Gastroesophageal sphincter (tissue), 4 donors: ENCODE measurements around the gene STX8. TPM values are rescaled to one million over a fixed set of nuclear protein-coding genes. Genes with fewer than 3 reads are reported as not detected.

Experiments
- ATAC-seq: fragments of 150-250 bp; one replicate; pipeline ENCODE4 v1.9.1; 2016; ENCODE audit warnings: mild to moderate bottlenecking, moderate library complexity
- H3K27ac ChIP-seq, 4 donors: fragments of 200-600 bp; sonication (generic) in 3 of 4; 1 replicate in 3 of 4; 2 replicates in 1 of 4; pipeline ENCODE4 v1.5.1; 2016 to 2019
- H3K27me3 ChIP-seq: fragments of 200-600 bp; sonication (generic); one replicate; pipeline ENCODE4 v1.5.1; 2019
- H3K36me3 ChIP-seq, 2 donors: fragments of 200-600 bp; sonication (generic); one replicate each; pipeline ENCODE4 v1.5.1; 2019; ENCODE audit warnings: control low read depth in 1 of 2
- H3K4me1 ChIP-seq, 3 donors: fragments of 200-600 bp; sonication (generic); 1 replicate in 2 of 3; 2 replicates in 1 of 3; pipeline ENCODE4 v1.5.1; 2016 to 2019; ENCODE audit warnings: control low read depth in 2 of 3
- H3K4me3 ChIP-seq, 2 donors: fragments of 200-600 bp; sonication (generic); one replicate each; pipeline ENCODE4 v1.5.1; 2019; ENCODE audit warnings: mild to moderate bottlenecking in 1 of 2, moderate library complexity in 1 of 2
- H3K9me3 ChIP-seq, 3 donors: fragments of 200-600 bp; sonication (generic); one replicate each; pipeline ENCODE4 v1.5.1; 2017 to 2019; ENCODE audit warnings: control low read depth in 2 of 3
- CTCF ChIP-seq, 4 experiments: fragments of 200-600 bp in 2 of 4; fragments of 450-650 bp in 2 of 4; sonication (generic) in 1 of 4; IDR thresholded peaks; one replicate each; pipeline ENCODE4 v1.5.1; 2017 to 2019; ENCODE audit warnings: antibody characterized with exemption in 4 of 4, mild to moderate bottlenecking in 2 of 4, moderate library complexity in 2 of 4
- EP300 ChIP-seq: sonication (generic); formaldehyde crosslinking; IDR thresholded peaks from one replicate; pipeline ENCODE4 v1.6.1; 2017; ENCODE audit warnings: antibody characterized with exemption, mild to moderate bottlenecking
- POLR2A ChIP-seq, 2 donors: fragments of 450-650 bp; IDR thresholded peaks; one replicate each; pipeline ENCODE4 v1.6.1; 2017; ENCODE audit warnings: antibody characterized with exemption in 2 of 2, mild to moderate bottlenecking in 2 of 2, moderate library complexity in 1 of 2
- POLR2AphosphoS5 ChIP-seq: sonication (generic); formaldehyde crosslinking; IDR thresholded peaks from one replicate; pipeline ENCODE4 v1.6.1; 2017; ENCODE audit warnings: antibody characterized with exemption
- WGBS, 2 donors: methylation state at CpG; one replicate each; pipeline ENCODE4 v1.1.5; 2018; ENCODE audit warnings: low coverage in 1 of 2; 5-methylcytosine and 5-hydroxymethylcytosine counted together
- total RNA-seq, 4 donors: library from RNA; depleted of rRNA; stranded (reverse); fragments of >200 nt; gene quantifications; one replicate each; pipeline ENCODE4 v1.1.0, GENCODE V29; 2016

The STX8 gene
- total RNA-seq, 4 donors from 2014 or later = 67.9 to 106 (median 87.1) TPM

- peaks cover 2 to 54% (median 11%) of the 10 kb centered on the region in 3 donors for H3K4me1 ChIP-seq
- H3K27me3 ChIP-seq = no peaks in the 10 kb centered on the region
- H3K4me3 ChIP-seq = no peak overlapping the region
- WGBS, 2 donors = no CpG with 5 or more reads among the region's 34 CpGs
- peak overlapping the region in 3 of 4 donors; percentile 80 to 92 (median 91) for H3K27ac ChIP-seq
- ATAC-seq = no peak
- no peaks in the 10 kb centered on the region for H3K9me3 ChIP-seq
- TF ChIP-seq CTCF (IDR thresholded peaks at IDR 0.05) (no peak), POLR2AphosphoS5 (no peak), EP300 (no peak), POLR2A (IDR thresholded peaks at IDR 0.05) (no peak)
- H3K36me3 ChIP-seq = peaks cover 0 to 19% of the 10 kb centered on the region in 2 donors
Observed at GRCh38 chr17:9226130-9226793, 349.4 kb downstream of the STX8 start.

- 77% methylated on average over 3 of the region's 32 CpGs; no CpG with 5 or more reads in 1 of the 2 donors for WGBS, 2 donors
- Histone ChIP-seq H3K36me3 (peaks cover 0 to 25% of the 10 kb centered on the region in 2 donors), H3K4me1 (peaks cover 2 to 54% (median 11%) of the 10 kb centered on the region in 3 donors), H3K4me3 (no peak overlapping the region), H3K9me3 (no peaks in the 10 kb centered on the region), H3K27ac (peak overlapping the region in 3 of 4 donors; percentile 80 to 92 (median 91)), H3K27me3 (no peaks in the 10 kb centered on the region)
- ATAC-seq = no peak
- TF ChIP-seq CTCF (IDR thresholded peaks at IDR 0.05) = peak in 2 of 4 experiments; percentile 4 to 28
- TF ChIP-seq EP300 = no peak
Observed at GRCh38 chr17:9225305-9226101, 350.1 kb downstream of the STX8 start.

- no peak overlapping the region for H3K4me3 ChIP-seq
- peak overlapping the region in 3 of 4 donors; percentile 57 to 91 (median 80) for H3K27ac ChIP-seq
- TF ChIP-seq CTCF (IDR thresholded peaks at IDR 0.05) = no peak
- no peak for TF ChIP-seq POLR2A (IDR thresholded peaks at IDR 0.05)
- no peak for TF ChIP-seq EP300
- no peak for TF ChIP-seq POLR2AphosphoS5
- WGBS, 2 donors = no CpG with 5 or more reads among the region's 7 CpGs
- H3K4me1 ChIP-seq = peaks cover 2 to 54% (median 11%) of the 10 kb centered on the region in 3 donors
- H3K36me3 ChIP-seq = peaks cover 0 to 25% of the 10 kb centered on the region in 2 donors
- H3K9me3 ChIP-seq = no peaks in the 10 kb centered on the region
- ATAC-seq = no peak
- no peaks in the 10 kb centered on the region for H3K27me3 ChIP-seq
Observed at GRCh38 chr17:9224485-9224884, 351.1 kb downstream of the STX8 start.

GRCh38 chr17:9223531-9223930 is 352.1 kb downstream of the STX8 start:
- Histone ChIP-seq H3K4me3 (no peak overlapping the region), H3K27ac (peak overlapping the region in 3 of 4 donors; percentile 39 to 91 (median 80)), H3K27me3 (no peaks in the 10 kb centered on the region), H3K9me3 (no peaks in the 10 kb centered on the region), H3K36me3 (peaks cover 0 to 25% of the 10 kb centered on the region in 2 donors), H3K4me1 (peaks cover 2 to 55% (median 6%) of the 10 kb centered on the region in 3 donors)
- 63% methylated on average over 3 of the region's 8 CpGs; no CpG with 5 or more reads in 1 of the 2 donors for WGBS, 2 donors
- TF ChIP-seq EP300 = no peak
- TF ChIP-seq CTCF (IDR thresholded peaks at IDR 0.05) = no peak
- no peak for TF ChIP-seq POLR2A (IDR thresholded peaks at IDR 0.05)
- no peak for TF ChIP-seq POLR2AphosphoS5
- no peak for ATAC-seq
